Stimulated activated CD4-positive, alpha-beta T cell treated with anti-CD3 and anti-CD28 coated beads, Interleukin-15, amount 100 ng/mL, for 1 hour (primary cell): ENCODE results near the gene NUPR1.
"Not testable (repeated sequence)": the region's sequence is repeated elsewhere in the genome, so short reads cannot be mapped to it uniquely, and the experiment has no call there.

ENCODE experiments used
- DNase-seq, 2 donors: peaks; one replicate each; pipeline ENCODE4 v3.0.0-alpha.2; 2020; ENCODE audit warnings: low read depth in 1 of 2, low spot score in 1 of 2

Gene NUPR1, protein sequence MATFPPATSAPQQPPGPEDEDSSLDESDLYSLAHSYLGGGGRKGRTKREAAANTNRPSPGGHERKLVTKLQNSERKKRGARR

DNA sequence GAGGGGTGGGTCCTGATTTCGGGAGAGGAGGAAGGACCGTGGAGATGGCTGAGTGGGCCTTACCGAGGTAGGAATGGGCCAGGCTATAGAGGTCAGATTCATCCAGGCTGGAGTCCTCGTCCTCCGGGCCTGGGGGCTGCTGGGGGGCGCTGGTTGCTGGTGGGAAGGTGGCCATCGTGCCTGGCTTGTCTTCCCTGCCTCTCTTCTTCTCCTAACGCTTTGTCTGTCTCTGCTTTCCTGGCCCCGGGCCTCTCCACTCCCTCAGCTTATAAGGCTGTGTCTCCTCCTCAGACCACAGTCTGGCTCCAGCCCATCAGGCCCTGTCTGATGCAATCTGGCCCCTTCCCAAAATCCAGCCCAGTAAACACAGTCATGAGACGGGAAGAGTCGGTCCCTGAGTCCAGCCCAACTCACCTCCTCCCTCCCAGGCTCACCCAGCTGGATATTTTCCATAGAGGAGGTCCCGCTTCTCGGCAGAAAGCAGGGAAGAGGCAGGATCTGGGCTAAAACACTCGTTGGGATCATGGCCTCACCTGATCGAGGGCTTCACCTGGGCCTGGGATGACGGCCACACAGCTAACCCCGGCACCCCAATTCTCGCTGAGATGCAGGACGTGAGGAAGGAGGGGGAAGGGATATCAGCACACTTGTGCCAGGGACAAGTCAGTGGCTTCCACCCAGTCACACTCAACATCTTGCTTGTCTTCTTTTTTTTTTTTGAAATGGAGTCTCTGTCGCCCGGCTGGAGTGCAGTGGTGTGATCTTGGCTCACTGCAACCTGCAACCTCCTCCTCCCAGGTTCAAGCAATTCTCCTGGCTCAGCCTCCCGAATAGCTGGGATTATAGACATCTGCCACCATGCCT, at the start of gene NUPR1:
NUPR1 (minus strand) TSS at position 242 of the 864 bp plus-strand sequence; CDS start at position 175, 67 bp downstream.
- no peak for DNase-seq

DNA sequence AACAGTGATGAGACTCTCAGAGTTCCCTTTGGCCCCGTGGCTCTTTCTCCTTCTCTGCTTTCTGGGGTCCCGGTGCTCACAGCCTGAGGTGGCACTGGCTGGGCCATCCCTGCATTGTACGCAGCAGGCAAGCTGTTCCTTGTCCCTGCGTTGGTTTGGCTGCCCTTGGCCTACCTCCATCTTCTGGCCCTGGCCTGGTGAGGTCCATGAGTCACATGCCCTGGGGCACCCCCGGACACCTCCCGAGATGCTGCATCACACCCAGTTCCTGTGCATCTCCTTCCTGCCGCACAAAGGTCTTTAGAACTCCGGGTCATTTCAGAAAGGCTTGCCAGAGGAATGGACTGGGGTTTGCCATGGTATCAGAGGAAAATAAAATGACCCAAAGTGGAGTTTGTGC, 48.6 kb upstream of the NUPR1 start:
- no peak for DNase-seq

DNA sequence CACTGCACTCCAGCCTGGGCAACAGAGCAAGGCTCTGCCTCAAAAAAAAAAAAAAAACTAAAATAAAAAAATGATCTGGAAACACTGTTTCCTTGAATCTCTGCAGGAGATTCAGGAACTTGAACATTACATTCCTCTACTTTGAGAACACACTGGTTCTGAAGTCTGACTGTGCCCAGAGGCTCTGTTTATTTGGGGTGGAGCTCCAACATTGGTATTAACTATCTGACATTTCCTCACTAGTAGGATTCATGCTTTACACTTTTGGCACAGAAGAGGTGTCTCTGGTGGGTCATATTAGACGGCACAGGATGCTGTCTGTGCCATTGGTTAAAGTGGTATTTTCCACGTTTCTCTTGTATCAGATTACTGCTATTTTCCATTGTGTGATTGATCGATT, 47.7 kb upstream of the NUPR1 start:
- DNase-seq = no peak

DNA sequence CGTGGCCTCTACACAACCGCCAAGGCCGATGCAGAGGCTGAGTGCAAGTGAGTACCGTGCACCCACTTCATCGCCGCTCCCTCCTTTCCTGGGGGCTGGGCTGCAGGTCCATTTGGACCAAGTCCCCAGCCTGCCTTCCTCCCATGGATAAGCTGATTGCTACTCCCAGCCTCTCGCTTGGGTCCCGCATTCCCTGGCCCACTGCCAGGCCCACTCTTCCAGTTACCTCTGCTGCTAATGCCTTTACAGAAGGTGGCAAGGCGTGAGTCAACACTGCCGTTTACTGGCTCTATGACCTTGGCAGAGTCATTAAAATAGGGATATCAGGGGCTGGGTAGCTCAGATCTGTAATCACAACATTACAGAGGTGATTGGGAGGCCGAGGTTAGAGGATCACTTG, 46.9 kb upstream of the NUPR1 start:
- no peak for DNase-seq

DNA sequence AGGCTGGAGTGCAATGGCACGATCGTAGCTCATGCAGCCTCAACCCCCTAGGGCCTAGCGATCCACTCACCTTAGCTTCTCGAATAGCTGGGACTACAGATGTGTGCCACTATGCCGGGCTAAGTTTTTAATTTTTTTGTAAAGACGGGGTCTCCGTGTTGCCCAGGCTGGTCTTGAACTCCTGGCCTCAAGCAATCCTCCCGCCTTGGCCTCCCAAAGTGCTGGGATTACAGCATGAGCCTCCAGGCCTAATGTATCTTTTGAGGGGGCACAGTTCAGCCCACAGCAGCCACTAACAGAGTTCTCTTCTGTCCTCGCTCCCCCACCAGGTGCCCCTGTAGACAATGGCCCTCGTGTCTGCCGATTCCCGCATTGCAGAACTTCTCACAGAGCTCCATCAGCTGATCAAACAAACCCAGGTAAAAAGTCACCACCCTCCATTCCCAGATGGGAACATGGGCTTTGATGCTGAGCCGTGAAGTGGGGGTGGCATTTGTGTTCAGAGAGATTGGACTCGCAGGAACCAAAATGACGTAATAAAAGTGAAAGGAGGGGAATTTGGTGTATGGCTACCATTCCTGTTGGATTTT, 42.0 kb upstream of the NUPR1 start:
- DNase-seq = no peak

DNA sequence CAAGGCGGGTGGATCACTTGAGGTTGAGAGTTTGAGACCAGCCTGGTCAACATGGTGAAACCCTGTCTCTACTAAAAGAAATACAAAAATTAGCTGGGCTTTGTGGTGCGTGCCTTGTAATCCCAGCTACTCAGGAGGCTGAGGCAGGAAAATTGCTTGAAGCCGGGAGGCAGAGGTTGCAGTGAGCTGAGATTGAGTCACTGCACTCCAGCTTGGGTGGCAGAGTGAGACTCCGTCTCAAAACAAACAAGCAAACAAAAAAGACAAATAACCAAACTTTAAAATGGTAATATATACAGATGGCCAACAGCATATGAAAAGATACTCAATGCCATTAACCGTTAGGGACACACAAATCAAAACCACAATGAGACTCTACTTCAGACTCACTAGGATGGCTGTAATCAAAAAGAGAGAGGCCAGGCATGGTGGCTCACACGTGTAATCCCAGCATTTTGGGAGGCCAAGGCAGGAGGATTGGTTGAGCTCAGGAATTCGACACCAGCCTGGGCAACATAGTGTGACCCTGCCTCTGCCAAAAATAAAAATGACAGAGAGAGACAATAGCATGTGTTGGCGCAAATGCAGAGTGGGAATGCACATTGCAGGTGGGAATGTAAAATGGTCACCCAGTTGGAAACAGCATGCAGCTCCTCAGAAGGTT, 36.8 kb upstream of the NUPR1 start:
- no peak for DNase-seq

DNA sequence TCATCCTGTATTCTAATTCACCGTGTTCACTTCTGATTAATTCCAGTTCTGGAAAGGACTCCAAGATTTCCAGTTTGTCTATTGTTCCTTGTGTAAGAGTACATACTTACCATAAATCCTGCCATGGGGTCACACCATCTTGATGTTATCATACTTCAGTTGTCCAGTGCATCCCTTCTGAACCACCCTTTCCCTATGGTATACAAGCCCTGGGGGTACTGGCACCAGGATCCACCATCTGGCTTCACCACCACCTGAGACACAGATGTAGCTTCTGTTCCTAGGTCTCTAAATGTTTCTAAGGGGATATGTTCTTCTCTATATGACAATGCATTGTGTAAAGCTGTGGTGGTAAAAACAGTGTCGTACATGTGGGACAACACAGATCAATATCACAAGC, 36.2 kb upstream of the NUPR1 start:
- no peak for DNase-seq

DNA sequence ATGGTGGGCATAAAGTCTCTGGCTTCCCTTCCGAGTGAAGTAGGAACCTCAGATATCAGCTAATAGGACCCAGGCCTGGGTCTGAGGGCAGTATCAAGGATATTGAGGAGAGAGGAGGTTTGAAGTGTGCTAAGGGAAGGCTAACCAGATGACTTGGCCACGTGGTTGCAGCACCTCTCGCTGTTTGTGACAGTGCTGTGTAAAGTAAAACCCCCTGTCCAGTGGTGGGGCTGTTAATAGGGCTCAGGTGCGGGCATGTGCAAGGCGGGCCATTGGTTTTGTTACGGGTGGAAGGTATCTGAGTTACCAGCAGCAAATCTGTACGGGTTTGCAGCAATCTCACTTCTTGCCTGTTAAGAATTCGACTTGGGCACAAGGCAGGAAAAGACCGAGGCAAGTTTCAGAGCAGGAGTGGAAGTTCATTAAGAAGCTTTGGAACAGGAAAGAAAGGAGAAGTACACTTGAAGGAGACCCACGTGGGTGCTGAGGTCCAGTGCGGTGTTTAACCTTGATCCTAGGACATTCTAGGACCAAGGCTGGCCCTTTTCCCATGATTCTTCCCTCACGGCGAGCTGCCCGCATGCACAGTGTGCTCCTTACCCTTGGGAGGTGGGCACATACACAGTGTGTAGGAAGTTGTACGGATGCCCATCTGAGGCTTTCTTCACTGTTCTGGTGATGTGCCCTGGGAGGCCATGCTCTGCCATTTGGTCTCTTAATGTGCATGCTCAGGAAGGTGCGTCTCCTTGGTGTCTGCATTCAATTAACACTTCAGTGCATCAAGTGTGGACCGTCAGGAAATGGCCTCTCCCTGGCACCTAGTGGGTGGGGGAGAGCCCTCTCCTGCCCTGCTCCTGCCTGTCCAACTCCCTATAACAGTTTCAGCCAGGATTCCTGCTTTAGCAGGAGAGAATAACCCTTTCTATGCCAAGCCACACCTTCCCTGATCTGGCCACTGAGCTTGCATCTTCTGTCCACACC, 35.3 kb upstream of the NUPR1 start:
- DNase-seq = no peak

DNA sequence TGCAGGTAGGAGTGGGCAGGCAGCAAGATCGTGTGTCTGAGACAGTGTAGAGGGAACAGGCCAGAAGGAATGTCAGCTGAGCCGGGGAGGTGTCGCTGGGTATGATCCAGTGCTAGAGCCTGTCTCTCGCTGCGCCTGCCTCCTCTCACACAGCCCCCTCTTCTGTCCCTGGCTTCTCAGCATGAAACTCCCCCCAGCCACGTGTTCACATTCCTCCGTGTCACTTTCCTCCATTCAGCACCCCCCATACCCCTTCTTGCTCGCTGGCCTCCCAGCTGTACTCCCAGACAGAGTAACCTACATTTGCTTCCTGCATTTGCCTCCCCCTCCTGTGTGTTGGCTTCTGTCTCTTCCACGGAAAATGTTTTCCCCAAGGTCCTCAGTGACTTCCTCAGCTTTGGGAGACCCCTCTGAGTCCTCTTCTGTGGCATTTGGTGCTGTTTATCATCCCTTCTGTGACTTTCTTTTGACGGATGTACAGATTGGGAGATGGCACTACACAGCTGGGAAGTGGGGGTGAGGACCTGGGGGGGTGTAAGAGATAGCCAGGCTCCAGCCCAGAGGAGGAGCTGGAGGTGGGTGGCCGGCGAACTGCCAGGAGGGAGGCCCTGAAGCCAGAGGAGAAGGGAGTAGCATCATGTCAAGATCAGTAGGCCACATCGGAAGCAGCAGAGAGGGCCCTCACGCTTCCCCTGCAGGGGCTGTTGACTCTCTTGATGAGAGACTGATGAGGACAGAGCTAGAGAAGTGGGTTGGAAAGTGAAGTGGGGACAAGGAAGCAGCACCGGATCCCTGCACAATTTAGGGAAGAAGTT, 34.1 kb upstream of the NUPR1 start:
- no peak for DNase-seq

DNA sequence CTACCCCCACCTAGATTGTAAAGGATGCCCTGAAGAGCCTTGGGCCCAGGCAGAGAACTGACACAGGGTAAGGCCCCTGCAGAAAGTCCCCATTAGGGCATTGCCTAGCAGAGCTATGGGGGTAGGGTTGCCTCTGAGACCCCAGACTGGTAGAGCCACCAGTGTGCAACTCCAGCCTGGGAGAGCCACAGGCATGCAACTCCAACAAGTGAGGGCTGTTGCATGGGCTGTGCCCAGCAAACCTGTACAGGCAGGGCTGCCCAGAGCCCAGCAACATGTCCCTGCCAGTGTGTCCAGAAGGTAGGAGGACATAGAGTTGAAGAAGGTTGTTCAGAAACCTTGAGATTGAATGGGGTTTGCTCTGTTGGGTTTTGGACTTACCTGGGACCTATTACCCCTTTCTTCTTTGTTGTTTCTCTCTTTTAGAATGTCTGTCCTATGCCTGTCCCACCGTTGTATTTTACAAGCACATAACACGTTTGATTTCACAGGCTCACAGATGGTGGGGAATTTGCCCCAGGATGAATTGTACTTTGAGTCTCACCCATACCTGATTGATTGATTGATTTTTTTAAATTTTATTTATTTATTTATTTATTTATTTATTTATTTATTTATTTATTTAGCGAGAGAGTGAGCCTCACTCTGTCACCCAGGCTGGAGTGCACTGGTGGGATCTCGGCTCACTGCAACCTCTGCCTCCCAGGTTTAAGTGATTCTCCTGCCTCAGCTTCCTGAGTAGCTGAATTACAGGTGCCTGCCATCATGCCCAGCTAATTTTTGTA, 31.4 kb upstream of the NUPR1 start:
- no peak for DNase-seq

DNA sequence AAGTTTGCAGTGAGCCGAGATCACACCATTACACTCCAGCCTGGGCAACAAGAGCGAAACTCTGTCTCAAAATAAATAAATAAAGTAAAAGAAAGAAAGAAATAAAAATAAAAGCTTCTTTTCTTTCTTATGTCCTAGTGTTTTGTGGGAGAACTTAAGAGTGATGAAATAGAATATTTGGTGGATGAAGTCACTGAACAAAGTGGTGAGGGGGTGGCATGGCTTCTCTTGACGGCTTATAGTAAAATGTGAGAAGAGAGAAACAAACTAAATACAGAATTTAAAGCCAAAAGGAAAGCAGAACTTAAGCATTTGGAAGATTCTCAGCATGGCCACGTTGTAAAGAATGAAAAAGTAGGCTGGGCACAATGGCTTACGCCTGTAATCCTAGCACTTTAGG, 30.2 kb upstream of the NUPR1 start:
- DNase-seq = no peak

DNA sequence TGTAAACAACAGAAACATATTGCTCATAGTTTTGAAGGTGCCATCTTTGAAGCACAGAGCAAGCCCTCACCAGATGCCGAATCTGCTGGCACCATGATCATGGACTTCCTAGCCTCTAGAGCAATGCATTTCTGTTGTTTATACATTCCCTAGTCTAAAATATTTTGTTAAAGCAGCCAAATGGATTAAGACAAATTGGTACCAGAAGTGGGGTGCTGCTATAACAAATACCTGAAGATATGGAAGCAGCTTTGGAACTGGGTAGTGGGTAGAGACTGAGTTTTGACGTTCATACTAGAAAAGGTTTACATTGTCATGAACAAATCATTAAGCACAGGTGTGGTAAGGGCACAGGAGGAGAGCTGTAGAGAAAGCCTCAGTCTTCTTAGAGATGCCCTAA, 28.5 kb upstream of the NUPR1 start:
- DNase-seq = no peak

DNA sequence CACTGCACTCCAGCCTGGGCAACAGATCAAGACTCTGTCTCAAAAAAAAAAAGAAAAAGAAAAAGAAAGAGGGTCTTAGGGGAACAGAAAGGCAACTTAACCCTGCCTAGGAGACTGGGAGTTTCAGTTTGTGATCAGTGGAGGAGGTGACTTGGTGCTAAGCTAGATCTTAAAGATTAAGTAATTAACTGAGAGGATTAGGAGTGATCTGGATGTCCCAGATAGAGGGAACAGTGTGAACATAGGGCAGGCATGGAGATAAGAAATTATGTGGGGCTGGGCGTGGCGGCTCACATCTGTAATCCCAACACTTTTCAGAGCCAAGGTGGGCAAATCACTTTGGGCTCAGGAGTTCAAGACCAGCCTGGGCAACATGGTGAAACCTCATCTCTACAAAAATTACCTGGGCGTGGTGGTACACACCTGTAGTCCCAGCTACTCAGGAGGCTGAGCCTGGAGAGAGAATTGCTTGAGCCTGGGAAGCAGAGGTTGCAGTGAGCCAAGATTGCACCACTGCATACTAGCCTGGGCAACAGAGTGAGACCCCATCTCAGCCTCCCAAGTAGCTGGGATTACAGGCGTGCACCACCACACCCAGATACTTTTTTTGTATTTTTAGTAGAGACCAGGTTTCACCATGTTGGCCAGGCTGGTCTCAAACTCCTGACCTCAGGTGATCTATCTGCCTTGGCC, 27.6 kb upstream of the NUPR1 start:
- not testable (repeated sequence) for DNase-seq

DNA sequence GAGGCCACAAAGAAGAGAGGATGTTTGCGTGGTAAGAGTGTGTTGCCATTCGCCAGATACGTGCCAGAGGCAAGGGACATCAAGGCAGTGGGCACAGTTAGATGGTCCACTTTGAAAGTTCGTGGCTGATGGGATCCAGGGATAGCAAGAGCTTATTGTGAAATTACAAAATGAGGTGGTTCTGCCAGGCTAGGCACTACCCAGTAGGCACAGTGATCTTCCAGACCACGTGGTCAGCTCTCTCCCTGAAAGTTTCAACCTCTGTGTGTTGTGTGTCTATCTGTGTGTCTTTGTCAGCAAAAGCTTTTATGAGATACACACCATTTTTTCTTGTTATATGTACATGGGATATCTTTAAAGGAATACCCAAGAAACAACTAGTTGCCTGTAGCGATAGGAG, 24.4 kb upstream of the NUPR1 start:
- no peak for DNase-seq

DNA sequence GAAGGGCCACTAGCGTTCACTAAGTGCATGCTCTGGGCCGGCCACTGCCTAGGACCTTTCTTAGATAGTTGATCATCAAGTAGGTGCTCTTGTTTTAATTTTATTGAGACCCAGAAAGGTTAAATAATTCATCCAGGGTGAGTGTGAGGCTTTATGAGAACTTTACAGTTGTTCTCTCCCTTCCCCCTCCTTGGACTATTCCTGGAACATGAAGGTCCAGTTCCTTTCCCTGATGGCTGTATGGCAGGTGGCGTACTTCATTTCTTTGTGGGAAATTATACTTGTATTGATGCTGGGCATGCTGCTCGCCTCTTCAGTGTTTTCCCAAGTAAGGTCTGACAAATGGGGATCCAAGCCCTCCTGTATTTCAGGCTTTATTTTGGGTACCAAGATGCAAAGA, 23.4 kb upstream of the NUPR1 start:
- no peak for DNase-seq

DNA sequence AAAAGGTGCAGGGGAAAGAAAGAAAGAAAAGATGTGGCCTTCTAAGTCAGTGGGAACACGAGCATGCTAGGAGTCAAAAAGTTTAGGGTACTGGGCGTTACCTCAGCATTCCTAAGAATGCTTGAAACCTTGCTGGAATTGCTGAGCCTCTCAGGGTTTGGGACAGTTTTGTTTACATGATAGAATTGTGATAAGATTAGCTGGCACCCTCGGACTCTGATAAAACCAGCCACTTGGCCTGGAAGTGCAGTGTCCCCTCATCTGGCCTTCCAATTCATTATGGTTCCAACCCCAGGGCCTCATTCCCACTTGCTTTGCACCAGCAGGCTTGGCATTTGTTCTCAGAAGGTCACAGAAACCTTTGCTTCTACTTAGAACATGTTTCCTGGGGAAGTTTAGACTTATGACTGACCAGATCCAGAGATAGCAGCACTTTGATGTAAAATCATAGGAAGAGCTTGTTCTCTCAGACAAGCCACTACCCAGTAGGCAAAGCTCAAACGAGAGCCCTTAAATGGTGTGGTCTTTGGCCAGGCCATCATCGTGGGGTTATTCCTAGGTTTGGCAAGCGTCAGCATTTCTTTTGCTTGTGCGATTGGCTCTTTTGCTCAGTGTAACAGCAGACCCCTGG, 22.9 kb upstream of the NUPR1 start:
- DNase-seq = no peak

DNA sequence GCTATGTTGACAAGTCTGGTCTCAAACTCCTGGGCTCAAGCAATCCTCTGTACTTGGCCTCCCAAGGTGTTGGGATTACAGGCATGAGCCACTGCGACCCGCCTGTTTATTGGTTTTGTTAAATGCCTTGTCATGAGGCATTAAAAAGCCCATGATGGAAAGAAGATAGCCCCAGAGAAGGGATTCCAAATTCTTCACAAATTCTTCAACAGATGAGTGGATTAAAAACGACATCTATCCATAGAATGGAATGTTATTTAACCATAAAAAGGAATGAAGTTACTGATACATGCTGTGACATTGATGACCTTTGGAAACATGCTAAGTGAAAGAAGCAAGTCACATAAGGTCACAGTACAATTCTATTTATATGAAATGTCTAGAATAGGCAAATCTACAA, 19.7 kb upstream of the NUPR1 start:
- DNase-seq = no peak

DNA sequence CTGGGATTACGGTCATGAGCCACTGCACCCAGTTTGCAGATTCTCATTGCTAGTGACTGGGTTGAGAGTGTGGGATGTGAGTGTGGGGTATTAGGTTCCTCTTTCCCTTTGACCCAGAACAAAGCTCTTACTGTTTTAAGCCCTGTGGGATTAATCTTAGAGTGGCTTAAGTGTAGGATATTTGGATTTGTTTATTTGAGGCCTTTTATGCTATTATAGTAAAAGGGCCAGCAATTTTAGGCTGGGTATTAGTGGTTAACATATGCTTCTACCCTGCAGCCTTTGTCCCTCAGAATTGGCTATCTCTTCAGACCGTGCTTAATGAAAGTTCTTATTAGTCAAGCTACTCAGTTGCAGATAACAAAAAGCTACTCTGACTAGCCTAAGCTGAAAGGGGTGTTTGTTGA, 18.1 kb upstream of the NUPR1 start:
- no peak for DNase-seq
